ENCODE results near the gene GSTA3.
"Not testable (repeated sequence)": the region's sequence is repeated elsewhere in the genome, so short reads cannot be mapped to it uniquely, and the experiment has no call there.

The GSTA3 gene

DNA sequence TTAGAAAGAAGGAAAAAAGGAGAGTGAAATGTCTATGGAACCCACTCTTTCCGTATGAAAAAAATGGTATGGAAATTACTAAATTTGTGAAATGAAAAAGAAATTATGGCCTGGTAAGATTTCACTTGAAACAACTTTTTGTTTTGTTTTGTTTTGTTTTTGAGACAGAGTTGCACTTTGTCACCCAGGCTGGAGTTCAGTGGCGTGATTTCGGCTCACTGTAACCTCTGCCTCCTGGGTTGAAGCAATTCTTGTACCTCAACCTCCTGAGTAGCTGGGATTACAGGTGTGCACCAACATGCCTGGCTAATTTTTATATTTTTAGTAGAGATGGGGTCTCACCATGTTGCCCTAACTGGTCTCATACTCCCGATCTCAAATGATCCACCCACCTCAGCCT lies 51.1 kb downstream of the GSTA3 start:
- DNase-seq (ENCODE audit: low read depth): no peak

DNA sequence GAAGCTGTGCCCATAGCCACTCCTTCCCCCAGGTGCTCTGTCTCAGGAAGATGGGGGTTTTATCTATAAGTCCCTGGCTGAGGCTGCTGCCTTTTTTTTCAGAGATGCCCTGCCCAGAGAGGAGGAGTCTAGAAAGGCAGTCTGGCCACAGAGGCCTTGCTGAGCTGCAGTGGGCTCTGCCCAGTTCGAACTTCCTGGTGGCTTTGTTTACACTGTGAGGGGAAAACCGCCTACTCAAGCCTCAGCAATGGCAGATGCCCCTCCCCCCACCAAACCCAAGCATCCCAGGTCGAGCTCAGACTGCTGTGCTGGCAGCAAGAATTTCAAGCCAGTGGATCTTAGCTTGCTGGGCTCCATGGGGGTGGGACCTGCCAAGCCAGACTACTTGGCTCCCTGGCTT lies 53.4 kb downstream of the GSTA3 start:
- DNase-seq (ENCODE audit: low read depth): not testable (repeated sequence)

DNA sequence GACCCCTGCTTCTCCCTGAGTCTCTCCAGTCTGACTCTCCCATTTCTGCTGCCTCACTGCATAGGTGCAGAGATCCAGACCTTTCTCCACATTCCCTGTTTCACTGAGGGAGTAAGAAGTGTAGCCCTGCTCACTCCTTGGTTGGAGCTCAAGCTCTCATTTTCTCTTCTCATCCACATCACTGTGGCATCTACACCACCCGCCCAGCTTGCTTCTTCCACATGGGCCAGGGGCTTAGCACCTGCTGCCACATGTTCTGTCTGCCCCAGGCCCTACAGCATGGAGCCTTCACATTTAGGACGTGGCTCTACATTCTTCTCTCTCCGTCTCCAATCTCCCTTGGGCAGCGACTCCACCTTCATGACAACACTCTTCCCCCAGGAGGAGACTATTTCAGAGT lies 60.4 kb downstream of the GSTA3 start:
- no peak for DNase-seq (ENCODE audit: low read depth)

Measured in activated T-cell treated with anti-CD3 and anti-CD28 coated beads for 48 hours (primary cell).